ENCODE measurements around the gene PPM1M. TPM values are rescaled to one million over a fixed set of nuclear protein-coding genes. Genes with fewer than 3 reads are reported as not detected.
A peak's percentile ranks its signal among the peaks of the same experiment; 100 is the strongest.

Gene PPM1M
- total RNA-seq, 1 donor from 2014 or later = 59.5 TPM

GRCh38 chr3:52205727-52206372 lies 39.7 kb upstream of the PPM1M start:
- no peaks in the 10 kb centered on the region for H3K27me3 Mint-ChIP-seq (ENCODE audit: insufficient read depth)

GRCh38 chr3:52208556-52208955 lies 37.0 kb upstream of the PPM1M start:
- no peak for DNase-seq (ENCODE audit: low spot score)
- intact Hi-C loops (cut with micrococcal nuclease) = no loop called here
- Mint-ChIP-seq H3K9me3 (no peaks in the 10 kb centered on the region), H3K36me3 (ENCODE audit: low read depth) (peaks cover 77% of the 10 kb centered on the region), H3K27me3 (ENCODE audit: insufficient read depth) (no peaks in the 10 kb centered on the region), H3K4me1 (ENCODE audit: low read depth) (peaks cover 17% of the 10 kb centered on the region), H3K4me3 (no peak overlapping the region), H3K27ac (no peak overlapping the region)

More at GRCh38 chr3:52205727-52206372, 39.7 kb upstream of the PPM1M start:
- no peak for DNase-seq (ENCODE audit: low spot score)
- intact Hi-C loops (cut with micrococcal nuclease) = no loop called here
- no peak overlapping the region for H3K27ac Mint-ChIP-seq
- peaks cover 77% of the 10 kb centered on the region for H3K36me3 Mint-ChIP-seq (ENCODE audit: low read depth)
- H3K9me3 Mint-ChIP-seq = no peaks in the 10 kb centered on the region
- H3K4me1 Mint-ChIP-seq (ENCODE audit: low read depth) = peaks cover 43% of the 10 kb centered on the region
- H3K4me3 Mint-ChIP-seq = no peak overlapping the region

- Mint-ChIP-seq H3K4me1 (ENCODE audit: low read depth) (peaks cover 6% of the 10 kb centered on the region), H3K4me3 (no peak overlapping the region), H3K36me3 (ENCODE audit: low read depth) (peaks cover 75% of the 10 kb centered on the region), H3K27me3 (ENCODE audit: insufficient read depth) (no peaks in the 10 kb centered on the region), H3K9me3 (no peaks in the 10 kb centered on the region), H3K27ac (no peak overlapping the region)
- DNase-seq (ENCODE audit: low spot score) = no peak
- intact Hi-C loops (cut with micrococcal nuclease) = no loop called here
These were observed 35.5 kb upstream of the PPM1M start for GRCh38 chr3:52210037-52210436.

DNA sequence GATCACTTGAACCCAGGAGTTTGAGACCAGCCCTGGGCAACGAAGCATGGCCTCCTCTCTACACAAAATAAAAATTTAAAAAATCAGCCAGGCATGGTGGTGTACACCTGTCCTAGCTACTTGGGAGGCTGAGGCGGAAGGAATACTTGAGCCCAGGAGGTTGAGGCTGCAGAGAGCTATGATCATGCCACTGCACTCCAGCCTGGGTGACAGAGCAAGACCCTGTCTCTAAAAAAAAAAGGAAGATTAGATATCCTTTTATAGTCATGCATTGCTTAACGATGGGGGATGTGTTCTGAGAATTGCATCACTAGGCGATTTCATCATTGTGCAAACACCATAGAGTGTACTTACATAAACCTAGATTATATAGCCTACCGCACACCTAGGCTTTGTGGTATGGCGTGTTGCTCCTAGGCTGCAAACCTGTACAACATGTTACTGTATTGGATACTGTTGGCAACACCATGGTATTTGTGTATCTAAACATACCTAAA lies 35.0 kb upstream of the PPM1M start:
- Mint-ChIP-seq H3K9me3 (no peaks in the 10 kb centered on the region), H3K36me3 (ENCODE audit: low read depth) (peaks cover 76% of the 10 kb centered on the region), H3K27ac (no peak overlapping the region), H3K27me3 (ENCODE audit: insufficient read depth) (no peaks in the 10 kb centered on the region), H3K4me1 (ENCODE audit: low read depth) (peaks cover 6% of the 10 kb centered on the region), H3K4me3 (no peak overlapping the region)
- intact Hi-C loops (cut with micrococcal nuclease) = no loop called here
- no peak for DNase-seq (ENCODE audit: low spot score)

- intact Hi-C loops (cut with micrococcal nuclease) = no loop called here
- DNase-seq (ENCODE audit: low spot score) = no peak
- no peak overlapping the region for H3K27ac Mint-ChIP-seq
- peaks cover 9% of the 10 kb centered on the region for H3K4me1 Mint-ChIP-seq (ENCODE audit: low read depth)
- peaks cover 71% of the 10 kb centered on the region for H3K36me3 Mint-ChIP-seq (ENCODE audit: low read depth)
- H3K27me3 Mint-ChIP-seq (ENCODE audit: insufficient read depth) = no peaks in the 10 kb centered on the region
- H3K4me3 Mint-ChIP-seq = no peak overlapping the region
- no peaks in the 10 kb centered on the region for H3K9me3 Mint-ChIP-seq
These were observed 34.2 kb upstream of the PPM1M start for GRCh38 chr3:52211268-52211891.

DNA sequence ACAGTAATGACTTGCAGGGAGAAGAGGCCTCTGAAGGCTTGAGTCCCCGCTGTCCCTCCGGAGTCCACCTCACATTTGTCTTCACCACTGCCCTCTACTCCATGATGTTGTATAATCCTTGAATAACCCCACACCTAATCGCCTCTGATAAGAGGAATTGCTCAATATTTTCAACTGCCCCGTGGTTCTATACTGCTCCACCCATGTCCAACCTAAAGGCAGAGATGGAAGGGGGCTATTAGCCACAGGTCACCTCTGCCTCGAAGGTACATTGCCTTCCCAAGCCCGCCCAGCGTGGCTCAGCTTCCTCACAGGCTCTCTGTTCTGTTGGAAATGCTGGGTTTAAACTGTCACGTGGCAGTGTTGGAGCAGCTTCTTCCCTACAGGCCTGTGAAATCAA lies 32.6 kb upstream of the PPM1M start:
- DNase-seq (ENCODE audit: low spot score) = no peak
- Mint-ChIP-seq H3K4me1 (ENCODE audit: low read depth) (peaks cover 25% of the 10 kb centered on the region), H3K27me3 (ENCODE audit: insufficient read depth) (no peaks in the 10 kb centered on the region), H3K27ac (no peak overlapping the region), H3K4me3 (no peak overlapping the region), H3K36me3 (ENCODE audit: low read depth) (peaks cover 65% of the 10 kb centered on the region), H3K9me3 (no peaks in the 10 kb centered on the region)
- intact Hi-C loops (cut with micrococcal nuclease) = no loop called here

- Mint-ChIP-seq H3K4me1 (ENCODE audit: low read depth) (peaks cover 34% of the 10 kb centered on the region), H3K9me3 (no peaks in the 10 kb centered on the region), H3K27ac (no peak overlapping the region), H3K27me3 (ENCODE audit: insufficient read depth) (no peaks in the 10 kb centered on the region), H3K4me3 (no peak overlapping the region), H3K36me3 (ENCODE audit: low read depth) (peaks cover 58% of the 10 kb centered on the region)
- no peak for DNase-seq (ENCODE audit: low spot score)
- intact Hi-C loops (cut with micrococcal nuclease) = no loop called here
These were observed 31.7 kb upstream of the PPM1M start for GRCh38 chr3:52213901-52214300.

GRCh38 chr3:52215351-52215750 lies 30.2 kb upstream of the PPM1M start:
- Mint-ChIP-seq H3K27me3 (ENCODE audit: insufficient read depth) (no peaks in the 10 kb centered on the region), H3K4me3 (no peak overlapping the region), H3K4me1 (ENCODE audit: low read depth) (peaks cover 47% of the 10 kb centered on the region), H3K9me3 (no peaks in the 10 kb centered on the region), H3K36me3 (ENCODE audit: low read depth) (peaks cover 46% of the 10 kb centered on the region), H3K27ac (peak overlapping the region; percentile 49)
- intact Hi-C loops (cut with micrococcal nuclease) = no loop called here
- DNase-seq (ENCODE audit: low spot score) = no peak

DNA sequence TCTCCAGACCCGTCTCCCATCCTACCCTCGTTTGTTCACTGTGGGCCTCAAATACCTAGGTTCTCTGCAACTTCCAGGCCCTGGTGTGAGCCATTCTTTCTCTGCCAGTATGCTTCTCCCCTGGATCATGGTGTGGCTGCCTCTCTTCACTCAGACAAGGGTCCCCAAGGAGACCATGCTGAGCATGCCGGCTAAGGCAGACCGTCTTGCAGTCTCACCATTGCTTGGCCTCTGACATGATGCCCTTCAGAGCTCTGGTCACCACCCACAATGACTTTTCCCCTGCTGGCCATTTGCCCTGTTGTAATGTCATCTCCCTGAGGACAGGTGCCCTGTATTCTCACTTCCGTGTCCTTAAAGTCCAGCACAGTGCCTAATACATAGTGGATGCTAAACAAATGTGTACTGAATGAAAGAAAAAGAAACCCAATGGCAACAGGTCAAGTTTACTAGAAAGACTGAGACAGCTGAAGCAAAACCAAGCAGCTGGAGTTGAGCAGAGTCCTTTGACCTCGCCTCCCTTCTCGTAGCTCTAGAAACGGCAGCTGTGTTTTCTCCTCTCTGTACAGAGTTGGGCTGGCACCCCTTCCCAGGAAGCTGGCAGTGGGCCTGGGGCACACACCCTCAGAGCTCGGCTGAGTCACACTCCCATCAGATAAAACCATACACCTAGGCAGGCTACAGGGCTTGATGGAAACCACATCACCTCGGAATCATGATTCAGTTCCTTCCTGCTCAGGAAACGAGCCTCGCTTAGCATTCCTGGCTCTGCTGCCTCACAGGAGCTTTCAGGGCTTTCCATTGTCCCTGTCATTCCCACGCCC lies 28.8 kb upstream of the PPM1M start:
- peak overlapping the region; percentile 88 for H3K27ac Mint-ChIP-seq
- peaks cover 60% of the 10 kb centered on the region for H3K4me1 Mint-ChIP-seq (ENCODE audit: low read depth)
- H3K9me3 Mint-ChIP-seq = no peaks in the 10 kb centered on the region
- peaks cover 34% of the 10 kb centered on the region for H3K36me3 Mint-ChIP-seq (ENCODE audit: low read depth)
- H3K4me3 Mint-ChIP-seq = peak overlapping the region; percentile 56
- intact Hi-C loops (cut with micrococcal nuclease) = loop anchor here (1.0 kb wide), 1 partner anchor 18 kb away; the partner anchor contains the start of gene ALAS1
- no peak for DNase-seq (ENCODE audit: low spot score)
- H3K27me3 Mint-ChIP-seq (ENCODE audit: insufficient read depth) = no peaks in the 10 kb centered on the region

DNA sequence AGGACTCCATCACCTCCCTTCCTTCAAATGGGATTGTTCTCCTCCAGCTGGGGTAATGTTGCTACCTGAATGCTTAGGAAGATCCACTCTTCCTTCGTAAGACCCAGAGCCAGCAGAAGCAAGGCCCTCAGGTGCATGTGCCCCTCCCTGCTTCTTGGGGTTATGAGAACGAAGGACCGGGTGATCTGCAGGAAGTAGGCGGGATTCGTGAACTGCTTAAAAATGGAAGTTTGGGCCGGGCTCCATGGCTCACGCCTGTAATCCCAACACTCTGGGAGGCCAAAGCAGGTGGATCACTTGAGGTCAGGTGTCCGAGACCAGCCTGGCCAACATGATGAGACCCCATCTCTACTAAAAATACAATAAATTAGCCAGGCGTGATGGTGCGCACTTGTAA lies 28.2 kb upstream of the PPM1M start:
- H3K4me3 Mint-ChIP-seq = peak overlapping the region; percentile 56
- H3K9me3 Mint-ChIP-seq = no peaks in the 10 kb centered on the region
- no peak for DNase-seq (ENCODE audit: low spot score)
- peaks cover 28% of the 10 kb centered on the region for H3K36me3 Mint-ChIP-seq (ENCODE audit: low read depth)
- intact Hi-C loops (cut with micrococcal nuclease) = loop anchor here (1.0 kb wide), 1 partner anchor 19 kb away; the partner anchor contains the start of gene ALAS1
- no peaks in the 10 kb centered on the region for H3K27me3 Mint-ChIP-seq (ENCODE audit: insufficient read depth)
- H3K27ac Mint-ChIP-seq = peak overlapping the region; percentile 88
- peaks cover 66% of the 10 kb centered on the region for H3K4me1 Mint-ChIP-seq (ENCODE audit: low read depth)

DNA sequence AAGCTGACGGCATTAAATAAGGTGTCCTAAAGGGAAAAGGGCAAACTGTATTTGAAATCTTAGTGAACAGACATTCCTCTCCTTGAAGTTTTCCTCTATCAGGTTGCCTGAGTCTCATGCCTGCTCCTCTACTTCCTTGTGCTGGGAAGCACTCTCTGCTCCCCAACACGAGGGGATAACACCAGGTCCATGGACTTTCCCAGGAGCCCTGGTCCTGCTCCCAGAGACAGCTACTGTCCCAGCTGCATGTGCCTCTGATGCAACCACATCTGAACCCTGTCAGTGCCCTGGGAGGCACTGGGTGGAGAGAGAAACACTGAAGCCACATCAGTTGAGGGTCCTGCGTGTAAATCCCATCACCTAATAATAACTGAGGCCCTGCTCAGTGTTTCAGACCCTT lies 27.5 kb upstream of the PPM1M start:
- Mint-ChIP-seq H3K27me3 (ENCODE audit: insufficient read depth) (no peaks in the 10 kb centered on the region), H3K4me1 (ENCODE audit: low read depth) (peaks cover 72% of the 10 kb centered on the region), H3K9me3 (no peaks in the 10 kb centered on the region), H3K36me3 (ENCODE audit: low read depth) (peaks cover 24% of the 10 kb centered on the region), H3K27ac (peak overlapping the region; percentile 88), H3K4me3 (no peak overlapping the region)
- intact Hi-C loops (cut with micrococcal nuclease) = no loop called here
- DNase-seq (ENCODE audit: low spot score) = no peak

- Mint-ChIP-seq H3K9me3 (no peaks in the 10 kb centered on the region), H3K4me1 (ENCODE audit: low read depth) (peaks cover 76% of the 10 kb centered on the region), H3K27me3 (ENCODE audit: insufficient read depth) (no peaks in the 10 kb centered on the region), H3K36me3 (ENCODE audit: low read depth) (peaks cover 23% of the 10 kb centered on the region), H3K4me3 (no peak overlapping the region), H3K27ac (peak overlapping the region; percentile 88)
- no peak for DNase-seq (ENCODE audit: low spot score)
- intact Hi-C loops (cut with micrococcal nuclease) = no loop called here
These were observed 27.1 kb upstream of the PPM1M start for GRCh38 chr3:52218454-52218853.
